ENCODE results near the gene KRT82.

GRCh38 chr12:52439845-52440244 lies 33.7 kb upstream of the KRT82 start:
- TF ChIP-seq TAF1 (IDR thresholded peaks at IDR 0.05; ENCODE audit: borderline replicate concordance, insufficient read depth, low read length), result no peak
- TF ChIP-seq POLR2AphosphoS5 (IDR thresholded peaks at IDR 0.05; ENCODE audit: low read depth, low read length), result no peak
